Retinal pigment epithelial cell (primary cell): ENCODE results near the gene AP3D1.

Source experiments
- DNase-seq: peaks from one replicate; pipeline ENCODE4 v3.0.0-alpha.2; 2010; ENCODE audit warnings: low read depth
- H3K4me3 ChIP-seq: 2 replicates; pipeline ENCODE4 v1.5.1; 2011; ENCODE audit warnings: mild to moderate bottlenecking, low read length, control low read depth, moderate library complexity
- CTCF ChIP-seq: conservative IDR thresholded peaks from 2 replicates; pipeline ENCODE4 v1.5.1; 2011; ENCODE audit warnings: low read depth, low read length, control low read depth, inconsistent platforms

Gene AP3D1

GRCh38 chr19:2117215-2117960, 34.0 kb downstream of the AP3D1 start:
- no peak for TF ChIP-seq CTCF

GRCh38 chr19:2116507-2116906, 34.9 kb downstream of the AP3D1 start:
- DNase-seq = no peak
- no peak for TF ChIP-seq CTCF
- no peak overlapping the region for H3K4me3 ChIP-seq

More at GRCh38 chr19:2117215-2117960, 34.0 kb downstream of the AP3D1 start:
- DNase-seq = no peak
- no peak overlapping the region for H3K4me3 ChIP-seq

- no peak overlapping the region for H3K4me3 ChIP-seq
- TF ChIP-seq CTCF = no peak
- no peak for DNase-seq
These were observed 35.4 kb downstream of the AP3D1 start for GRCh38 chr19:2115911-2116426.

- TF ChIP-seq CTCF = no peak
- H3K4me3 ChIP-seq = no peak overlapping the region
- no peak for DNase-seq
These were observed 36.0 kb downstream of the AP3D1 start for GRCh38 chr19:2115324-2115723.

GRCh38 chr19:2114821-2115220, 36.5 kb downstream of the AP3D1 start:
- H3K4me3 ChIP-seq = no peak overlapping the region
- TF ChIP-seq CTCF = no peak
- no peak for DNase-seq

GRCh38 chr19:2114218-2114617, 37.1 kb downstream of the AP3D1 start:
- no peak overlapping the region for H3K4me3 ChIP-seq
- no peak for DNase-seq
- TF ChIP-seq CTCF = no peak

GRCh38 chr19:2113439-2114211, 37.7 kb downstream of the AP3D1 start:
- TF ChIP-seq CTCF = no peak
- no peak overlapping the region for H3K4me3 ChIP-seq
- no peak for DNase-seq
